Liver (tissue), 3 donors: ENCODE results near the gene SYCP2L.

Source experiments
- CTCF ChIP-seq: fragments of 150-350 bp; IDR thresholded peaks from 2 replicates; pipeline ENCODE4 v1.5.1; 2017; ENCODE audit warnings: improper control_type of control experiment, low read depth, low read length; ENCODE audit not compliant: missing input control
- JUND ChIP-seq, 2 donors: IDR thresholded peaks; 2 replicates each; pipeline ENCODE4 v1.6.1; 2016; ENCODE audit warnings: antibody characterized with exemption in 2 of 2
- MAX ChIP-seq: IDR thresholded peaks from 2 replicates; pipeline ENCODE4 v1.6.1; 2016; ENCODE audit warnings: antibody characterized with exemption
- RXRA ChIP-seq, 2 donors: IDR thresholded peaks; 2 replicates each; pipeline ENCODE4 v1.6.1; 2017 to 2018; ENCODE audit warnings: antibody characterized with exemption in 2 of 2, mild to moderate bottlenecking in 1 of 2
- SP1 ChIP-seq: IDR thresholded peaks from 2 replicates; pipeline ENCODE4 v1.6.1; 2018; ENCODE audit warnings: antibody characterized with exemption, mild to moderate bottlenecking
- YY1 ChIP-seq: IDR thresholded peaks from 2 replicates; pipeline ENCODE4 v1.6.1; 2016; ENCODE audit warnings: antibody characterized with exemption, mild to moderate bottlenecking
- TF ChIP-seq, protein P1 (sequence below): IDR thresholded peaks from 2 replicates; pipeline ENCODE4 v1.6.1; 2016; ENCODE audit warnings: antibody characterized with exemption, mild to moderate bottlenecking
- TF ChIP-seq, protein P2 (sequence below): IDR thresholded peaks from 2 replicates; pipeline ENCODE4 v1.6.1; 2016; ENCODE audit warnings: antibody characterized with exemption
- donor health status: healthy.
- donor health status: healthy.

GRCh38 chr6:10874207-10874606, 12.6 kb upstream of the SYCP2L start:
- no peak for TF ChIP-seq RXRA (IDR thresholded peaks at IDR 0.05)
- TF ChIP-seq CTCF, result no peak
- no peak for TF ChIP-seq MAX
- no peak for TF ChIP-seq YY1
- TF ChIP-seq SP1, result no peak
- TF ChIP-seq, protein P1, sequence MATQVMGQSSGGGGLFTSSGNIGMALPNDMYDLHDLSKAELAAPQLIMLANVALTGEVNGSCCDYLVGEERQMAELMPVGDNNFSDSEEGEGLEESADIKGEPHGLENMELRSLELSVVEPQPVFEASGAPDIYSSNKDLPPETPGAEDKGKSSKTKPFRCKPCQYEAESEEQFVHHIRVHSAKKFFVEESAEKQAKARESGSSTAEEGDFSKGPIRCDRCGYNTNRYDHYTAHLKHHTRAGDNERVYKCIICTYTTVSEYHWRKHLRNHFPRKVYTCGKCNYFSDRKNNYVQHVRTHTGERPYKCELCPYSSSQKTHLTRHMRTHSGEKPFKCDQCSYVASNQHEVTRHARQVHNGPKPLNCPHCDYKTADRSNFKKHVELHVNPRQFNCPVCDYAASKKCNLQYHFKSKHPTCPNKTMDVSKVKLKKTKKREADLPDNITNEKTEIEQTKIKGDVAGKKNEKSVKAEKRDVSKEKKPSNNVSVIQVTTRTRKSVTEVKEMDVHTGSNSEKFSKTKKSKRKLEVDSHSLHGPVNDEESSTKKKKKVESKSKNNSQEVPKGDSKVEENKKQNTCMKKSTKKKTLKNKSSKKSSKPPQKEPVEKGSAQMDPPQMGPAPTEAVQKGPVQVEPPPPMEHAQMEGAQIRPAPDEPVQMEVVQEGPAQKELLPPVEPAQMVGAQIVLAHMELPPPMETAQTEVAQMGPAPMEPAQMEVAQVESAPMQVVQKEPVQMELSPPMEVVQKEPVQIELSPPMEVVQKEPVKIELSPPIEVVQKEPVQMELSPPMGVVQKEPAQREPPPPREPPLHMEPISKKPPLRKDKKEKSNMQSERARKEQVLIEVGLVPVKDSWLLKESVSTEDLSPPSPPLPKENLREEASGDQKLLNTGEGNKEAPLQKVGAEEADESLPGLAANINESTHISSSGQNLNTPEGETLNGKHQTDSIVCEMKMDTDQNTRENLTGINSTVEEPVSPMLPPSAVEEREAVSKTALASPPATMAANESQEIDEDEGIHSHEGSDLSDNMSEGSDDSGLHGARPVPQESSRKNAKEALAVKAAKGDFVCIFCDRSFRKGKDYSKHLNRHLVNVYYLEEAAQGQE, result no peak
- TF ChIP-seq, protein P2, sequence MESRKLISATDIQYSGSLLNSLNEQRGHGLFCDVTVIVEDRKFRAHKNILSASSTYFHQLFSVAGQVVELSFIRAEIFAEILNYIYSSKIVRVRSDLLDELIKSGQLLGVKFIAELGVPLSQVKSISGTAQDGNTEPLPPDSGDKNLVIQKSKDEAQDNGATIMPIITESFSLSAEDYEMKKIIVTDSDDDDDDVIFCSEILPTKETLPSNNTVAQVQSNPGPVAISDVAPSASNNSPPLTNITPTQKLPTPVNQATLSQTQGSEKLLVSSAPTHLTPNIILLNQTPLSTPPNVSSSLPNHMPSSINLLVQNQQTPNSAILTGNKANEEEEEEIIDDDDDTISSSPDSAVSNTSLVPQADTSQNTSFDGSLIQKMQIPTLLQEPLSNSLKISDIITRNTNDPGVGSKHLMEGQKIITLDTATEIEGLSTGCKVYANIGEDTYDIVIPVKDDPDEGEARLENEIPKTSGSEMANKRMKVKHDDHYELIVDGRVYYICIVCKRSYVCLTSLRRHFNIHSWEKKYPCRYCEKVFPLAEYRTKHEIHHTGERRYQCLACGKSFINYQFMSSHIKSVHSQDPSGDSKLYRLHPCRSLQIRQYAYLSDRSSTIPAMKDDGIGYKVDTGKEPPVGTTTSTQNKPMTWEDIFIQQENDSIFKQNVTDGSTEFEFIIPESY, result no peak
- no peak for TF ChIP-seq JUND (IDR thresholded peaks at IDR 0.05)
